TTC549 (cell line): ENCODE results near the gene DDR1.
"Not testable (repeated sequence)": the region's sequence is repeated elsewhere in the genome, so short reads cannot be mapped to it uniquely, and the experiment has no call there.

ENCODE experiments used
- FAIRE-seq: peaks from 2 replicates; lab custom pipeline; 2012; peaks lifted over from hg19 to GRCh38; lab: Jason Lieb, UNC

The DDR1 gene

DNA sequence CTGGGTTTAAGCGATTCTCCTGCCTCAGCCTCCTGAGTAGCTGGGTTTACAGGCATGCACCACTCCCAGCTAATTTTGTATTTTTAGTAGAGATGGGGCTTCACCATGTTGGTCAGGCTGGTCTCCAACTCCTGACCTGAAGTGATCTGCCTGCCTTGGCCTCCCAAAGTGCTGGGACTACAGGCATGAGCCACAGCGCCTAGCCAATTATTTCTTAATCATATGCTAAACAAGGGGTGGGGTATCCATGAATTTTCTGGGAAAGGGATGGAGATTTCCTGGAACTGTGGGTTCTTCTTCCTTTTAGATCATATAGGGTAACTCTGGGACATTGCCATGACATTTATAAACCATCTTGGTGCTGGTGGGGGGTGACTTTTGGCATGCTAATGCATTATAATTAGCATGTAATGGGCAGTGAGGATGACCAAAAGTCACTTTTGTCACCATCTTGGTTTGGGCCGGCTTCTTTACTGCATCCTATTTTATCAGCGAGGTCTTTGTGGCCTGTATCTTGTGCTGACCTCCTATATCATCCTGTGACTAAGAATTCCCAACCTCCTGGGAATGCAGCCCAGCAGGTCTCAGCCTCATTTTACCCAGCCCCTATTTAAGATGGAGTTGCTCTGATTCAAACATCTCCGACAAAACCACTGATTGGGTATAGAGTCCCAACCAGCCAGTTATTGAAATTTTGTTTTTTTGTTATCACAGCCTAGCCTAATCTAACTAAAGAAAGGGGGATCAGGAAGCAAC is 29.9 kb upstream of the DDR1 start:
- FAIRE-seq, result no peak

DNA sequence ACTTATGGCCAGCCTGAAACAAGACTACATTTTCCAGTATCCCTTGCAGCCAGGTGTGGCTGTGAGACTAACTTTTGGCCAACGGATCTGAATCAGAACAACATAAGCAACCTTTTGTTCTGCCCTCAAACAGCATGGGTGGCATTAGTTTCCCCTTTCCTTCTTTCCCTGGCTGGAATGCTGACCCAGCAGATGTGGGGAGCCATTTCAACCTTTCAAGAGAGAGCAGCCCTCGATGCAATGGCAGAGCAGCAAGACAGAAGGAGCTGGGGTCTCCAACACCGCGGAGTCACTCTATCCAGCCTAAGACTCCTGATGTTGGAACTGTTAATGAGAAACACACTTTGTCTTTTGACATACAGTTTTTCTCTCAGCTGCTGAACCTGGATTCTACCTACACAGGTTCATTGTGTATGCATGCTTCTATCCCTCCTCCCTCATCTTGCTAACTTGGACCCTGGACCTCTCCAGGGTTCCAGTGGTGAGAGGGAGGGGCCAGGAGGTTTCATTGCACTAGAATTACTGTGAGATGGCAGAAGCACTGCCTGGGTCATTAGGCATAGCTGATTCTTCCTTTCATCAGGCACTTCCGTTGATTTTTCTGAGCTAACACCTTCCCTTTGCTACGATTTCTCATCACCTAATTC is 28.8 kb upstream of the DDR1 start:
- FAIRE-seq, result no peak

DNA sequence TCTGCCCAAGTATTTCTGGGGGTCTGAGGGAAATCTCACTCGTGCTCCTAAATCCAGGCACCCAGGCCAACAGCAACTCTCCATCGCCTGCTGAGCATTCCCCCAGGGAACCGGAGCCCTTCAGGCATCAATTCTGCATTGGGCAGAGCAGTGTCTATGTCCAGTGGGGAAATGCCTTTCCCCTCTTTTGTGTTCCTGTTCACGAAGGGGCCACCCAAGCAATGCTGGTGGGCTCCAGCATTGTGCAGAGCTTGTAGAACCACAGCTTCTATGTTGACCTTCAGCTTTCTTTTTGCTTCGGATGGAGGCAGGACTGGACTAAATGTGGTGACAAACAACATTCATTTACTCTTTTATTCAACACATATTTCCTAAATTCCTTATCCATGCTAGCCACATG is 27.2 kb upstream of the DDR1 start:
- no peak for FAIRE-seq

DNA sequence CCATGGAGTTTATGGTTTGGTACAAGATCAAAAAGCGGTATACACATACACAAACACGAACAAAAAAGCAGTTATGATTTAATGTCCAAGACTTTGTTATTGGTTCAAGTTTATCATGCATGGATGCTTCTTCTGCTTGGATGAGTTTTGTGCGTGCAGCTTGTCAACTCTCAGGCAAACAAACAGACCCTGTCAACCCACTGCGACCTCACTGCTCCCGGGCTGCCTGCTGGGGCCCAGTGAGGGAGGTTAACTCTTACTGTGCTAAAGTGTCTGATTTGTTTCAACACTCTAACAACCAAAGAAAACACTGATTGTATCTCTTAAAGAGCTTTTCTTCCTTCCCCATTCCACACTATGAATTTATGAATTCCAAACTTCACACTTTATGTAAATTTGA is 26.8 kb upstream of the DDR1 start:
- FAIRE-seq, result no peak

DNA sequence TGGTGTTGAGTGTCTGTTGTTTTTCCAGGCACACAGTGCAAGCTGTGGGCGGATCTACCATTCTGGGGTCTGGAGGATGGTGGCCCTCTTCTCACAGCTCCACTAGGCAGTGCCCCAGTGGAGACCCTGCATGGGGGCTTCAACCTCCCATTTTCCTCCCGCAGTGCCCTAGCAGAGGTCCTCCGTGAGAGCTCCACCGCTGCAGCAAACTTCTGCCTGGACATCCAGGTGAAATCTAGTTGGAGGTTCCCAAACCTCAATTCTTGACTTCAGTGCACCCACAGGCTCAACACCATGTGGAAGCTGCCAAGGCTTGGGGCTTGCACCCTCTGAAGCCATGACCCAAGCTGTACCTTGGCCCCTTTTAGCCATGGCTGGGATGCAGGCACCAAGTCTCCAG is 24.6 kb upstream of the DDR1 start:
- FAIRE-seq, result not testable (repeated sequence)

DNA sequence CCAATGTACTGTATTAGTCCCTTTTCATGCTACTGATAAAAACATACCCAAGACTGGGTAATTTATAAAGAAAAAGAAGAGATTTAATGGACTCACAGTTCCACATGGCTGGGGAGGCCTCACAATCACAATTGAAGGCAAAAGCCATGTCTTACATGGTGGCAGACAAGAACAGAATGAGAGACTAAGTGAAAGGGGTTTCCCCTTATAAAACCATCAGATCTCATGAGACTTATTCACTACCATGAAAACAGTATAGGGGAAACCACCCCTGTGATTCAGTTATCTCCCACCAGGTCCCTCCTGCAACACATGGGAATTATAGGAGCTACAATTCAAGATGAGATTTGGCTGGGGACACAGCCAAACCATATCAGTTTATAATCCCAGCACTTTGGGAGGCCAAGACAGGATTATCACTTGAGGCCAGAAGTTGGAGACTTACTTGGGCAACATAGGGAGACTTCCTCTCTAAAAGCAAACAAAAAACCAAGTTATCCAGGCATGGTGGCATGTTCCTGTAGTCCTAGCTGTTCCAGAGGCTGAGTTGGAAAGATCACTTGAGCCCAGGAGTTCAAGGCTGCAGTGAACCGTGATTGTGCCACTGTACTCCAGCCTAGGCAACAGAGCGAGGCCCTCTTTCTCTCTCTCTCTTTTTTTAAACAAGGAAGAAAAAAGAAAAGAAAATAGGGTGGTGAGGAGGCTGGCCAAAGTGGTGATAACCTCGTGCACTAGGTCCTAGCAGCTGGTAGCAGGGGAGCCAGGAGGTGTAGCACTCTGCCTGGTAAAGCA is 22.9 kb upstream of the DDR1 start:
- no peak for FAIRE-seq

DNA sequence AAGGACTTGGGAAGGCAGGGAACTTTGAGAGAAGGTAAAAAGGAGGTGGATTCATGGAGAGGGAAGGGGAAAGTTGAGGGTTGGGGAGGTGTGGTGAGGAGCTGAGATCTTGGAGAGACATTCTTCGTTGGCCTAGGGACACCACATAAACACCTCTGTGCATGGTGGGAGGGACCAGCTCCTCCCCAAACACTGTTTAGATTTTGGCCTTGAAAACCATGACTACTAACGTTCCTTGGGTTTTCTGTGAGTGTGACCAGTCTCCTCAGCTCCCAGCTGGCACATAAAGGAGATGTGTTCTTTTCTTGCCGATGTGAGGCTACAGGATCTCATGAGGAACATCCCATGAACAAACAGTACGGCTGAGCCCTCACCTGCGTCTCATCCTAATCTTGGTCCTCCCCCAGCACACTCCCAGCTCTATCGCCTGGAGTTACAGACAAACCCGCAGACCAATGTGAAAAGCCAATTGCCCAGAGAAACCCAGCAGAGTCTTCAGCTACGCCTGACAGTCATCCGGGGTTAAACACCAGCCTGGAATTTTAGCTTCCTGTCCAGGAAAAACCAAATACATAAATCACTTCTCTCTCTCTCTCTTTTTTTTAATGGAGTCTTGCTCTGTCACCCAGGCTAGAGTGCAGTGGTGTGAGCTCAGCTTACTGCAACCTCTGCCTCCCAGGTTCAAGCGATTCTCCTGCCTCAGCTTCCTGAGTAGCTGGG is 22.0 kb upstream of the DDR1 start:
- no peak for FAIRE-seq

DNA sequence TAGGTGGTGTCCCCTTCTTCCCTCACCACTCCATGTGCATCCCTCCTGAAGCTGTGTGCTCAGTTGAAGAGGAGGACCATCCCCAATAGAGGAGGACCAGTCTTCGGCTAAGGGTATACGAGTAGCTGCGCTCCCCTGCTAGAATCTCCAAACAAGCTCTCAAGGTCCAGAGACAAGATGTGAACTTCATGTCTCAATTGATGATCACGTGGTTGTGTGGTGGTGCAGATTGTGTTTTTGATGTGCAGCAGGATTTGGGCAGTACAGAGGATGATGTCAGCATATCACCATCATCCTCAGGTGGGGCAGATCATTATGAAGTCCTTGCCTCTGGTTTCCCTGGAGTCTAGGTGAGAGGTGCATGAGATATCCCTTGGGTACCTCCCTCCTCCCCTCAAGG is 20.0 kb upstream of the DDR1 start:
- FAIRE-seq, result no peak

DNA sequence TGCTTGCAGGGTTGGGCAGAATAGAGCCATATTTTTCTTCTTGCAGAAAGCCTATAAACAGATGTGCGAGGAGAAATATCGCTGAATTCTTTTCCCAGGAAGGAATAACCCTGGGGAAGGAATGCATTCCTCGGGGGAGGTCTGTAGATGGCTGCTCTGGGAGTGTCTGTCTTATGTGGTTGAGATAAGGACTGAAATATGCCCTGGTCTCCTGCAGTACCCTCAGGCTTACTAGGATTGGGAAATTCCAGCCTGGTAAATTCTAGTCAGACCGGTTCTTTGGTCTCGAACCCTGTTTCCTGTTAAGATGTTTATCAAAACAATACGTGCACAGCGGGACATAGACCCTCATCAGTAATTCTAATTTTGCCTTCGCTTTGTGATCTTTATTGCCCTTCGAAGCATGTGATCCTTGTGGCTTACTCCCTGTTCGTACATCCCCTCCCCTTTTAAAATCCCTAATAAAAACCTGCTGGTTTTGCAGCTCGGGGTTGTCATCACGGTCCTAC is 15.0 kb upstream of the DDR1 start:
- not testable (repeated sequence) for FAIRE-seq

DNA sequence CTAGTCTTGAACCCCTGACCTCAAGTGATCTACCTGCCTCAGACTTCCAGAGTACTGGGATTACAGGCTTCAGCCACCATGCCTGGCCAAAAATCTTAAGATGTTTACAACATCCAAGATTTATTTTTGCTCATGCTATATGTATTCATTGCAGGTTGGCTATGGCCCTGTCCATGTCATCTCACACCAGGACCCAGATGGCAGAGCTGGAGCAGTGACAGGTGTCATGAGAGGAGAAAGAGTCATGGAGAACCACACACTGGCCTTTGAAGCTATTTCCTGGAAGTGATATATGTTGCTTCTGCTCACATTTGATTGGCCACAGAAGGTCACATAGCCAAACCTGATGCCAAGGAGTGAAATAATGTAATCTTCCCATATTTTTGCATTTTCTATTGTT is 13.8 kb upstream of the DDR1 start:
- no peak for FAIRE-seq

DNA sequence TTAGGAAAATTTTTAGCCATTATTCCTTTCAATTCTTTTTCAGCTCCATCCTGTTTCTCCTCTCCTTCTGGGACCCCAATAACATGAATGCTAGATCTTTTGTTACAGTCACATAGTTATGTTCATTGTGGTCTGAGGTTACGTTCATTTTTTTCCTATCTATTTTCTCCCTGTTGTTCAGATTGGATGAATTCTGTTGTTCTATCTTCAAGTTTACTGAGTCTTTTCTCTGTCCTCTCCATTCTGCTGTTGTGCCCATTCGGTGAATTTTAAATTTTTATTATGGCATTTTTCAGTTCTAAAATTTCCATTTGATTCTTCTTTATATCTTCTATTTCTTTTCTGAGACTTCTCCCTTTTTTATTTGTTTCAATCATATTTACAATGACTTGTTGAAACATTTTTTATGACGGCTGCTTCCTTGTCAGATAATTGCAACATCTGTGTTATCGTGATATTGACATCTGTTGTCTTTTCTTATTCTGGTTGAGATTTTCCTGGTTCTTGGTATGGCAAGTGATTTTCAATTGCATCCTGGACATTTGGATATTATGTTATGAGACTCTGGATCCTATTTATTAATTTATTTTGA is 12.6 kb upstream of the DDR1 start:
- FAIRE-seq, result no peak

DNA sequence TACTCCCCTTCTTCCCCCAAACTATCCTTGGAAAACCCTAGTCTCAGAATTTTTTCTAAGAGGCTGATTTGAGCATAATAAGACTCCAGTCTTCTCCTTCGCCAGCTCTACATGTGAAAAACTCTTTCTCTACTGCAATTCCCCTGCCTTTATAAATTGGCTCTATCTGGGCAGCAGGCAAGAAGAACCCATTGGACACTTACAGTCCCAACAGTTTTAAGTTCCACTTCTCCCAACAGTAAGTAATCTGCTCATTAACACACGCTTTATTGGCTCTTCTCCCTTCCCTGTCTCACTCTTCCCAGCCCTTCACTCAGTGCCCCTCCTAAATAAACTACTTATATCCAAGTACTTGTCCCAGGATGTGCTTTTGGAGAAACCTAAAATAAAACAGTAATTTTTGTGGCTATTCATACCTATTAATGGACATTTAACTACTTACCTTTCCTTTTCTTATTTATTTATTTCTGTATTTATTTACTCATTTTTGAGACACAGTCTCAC is 11.1 kb upstream of the DDR1 start:
- FAIRE-seq, result no peak

DNA sequence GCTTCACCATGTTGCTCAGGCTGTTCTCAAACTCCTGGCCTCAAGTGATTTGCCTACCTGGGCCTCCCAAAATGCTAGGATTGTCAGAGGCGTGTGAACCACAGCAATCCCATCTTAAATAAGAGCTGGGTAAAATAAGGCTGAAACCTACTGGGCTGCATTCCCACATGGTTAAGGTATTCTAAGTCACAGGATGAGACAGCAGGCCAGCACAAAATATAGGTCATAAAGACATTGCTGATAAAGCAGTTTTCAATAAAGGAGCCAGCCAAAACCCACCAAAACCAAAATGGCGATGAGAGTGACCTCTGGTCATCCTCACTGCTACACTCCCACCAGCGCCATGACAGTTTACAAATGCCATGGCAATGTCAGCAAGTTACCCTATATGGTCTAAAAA is 10.5 kb upstream of the DDR1 start:
- not testable (repeated sequence) for FAIRE-seq

DNA sequence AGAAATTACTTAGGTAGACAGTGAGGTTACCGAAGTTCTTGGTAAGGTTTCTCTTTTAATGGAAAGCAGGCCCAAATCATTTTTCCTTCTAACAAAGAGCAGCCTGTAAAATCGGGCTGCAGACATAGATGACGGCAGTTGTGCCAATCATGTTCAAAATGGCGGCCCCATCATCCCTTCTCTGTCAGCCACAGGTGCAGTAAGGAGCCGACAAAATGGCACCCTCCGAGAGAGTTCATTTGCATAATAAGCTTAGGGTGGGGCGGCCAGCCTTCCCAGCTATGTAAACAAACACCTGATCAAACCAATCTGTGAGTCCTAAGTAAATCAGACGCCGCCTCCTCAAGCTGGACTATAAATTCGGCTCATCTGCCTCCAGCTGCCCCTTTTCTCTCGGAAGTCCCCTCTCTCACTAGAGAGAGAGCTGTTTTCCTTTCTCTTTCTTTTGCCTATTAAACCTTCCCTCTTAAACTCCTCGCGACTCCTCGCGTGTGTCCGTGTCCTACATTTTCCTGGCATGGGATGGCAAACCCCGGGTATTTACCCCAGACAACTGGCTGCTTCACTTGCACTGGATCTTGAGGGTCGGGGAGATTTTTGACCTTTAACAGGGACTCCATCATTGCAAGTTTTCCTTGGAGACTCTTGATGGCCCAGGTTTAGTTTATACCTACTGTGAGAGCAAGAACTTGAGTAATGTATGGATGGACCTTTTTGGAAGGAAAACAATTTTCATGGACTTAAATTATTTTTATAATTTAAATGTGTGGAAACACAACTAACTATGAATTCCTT is 8.9 kb upstream of the DDR1 start:
- FAIRE-seq, result no peak

DNA sequence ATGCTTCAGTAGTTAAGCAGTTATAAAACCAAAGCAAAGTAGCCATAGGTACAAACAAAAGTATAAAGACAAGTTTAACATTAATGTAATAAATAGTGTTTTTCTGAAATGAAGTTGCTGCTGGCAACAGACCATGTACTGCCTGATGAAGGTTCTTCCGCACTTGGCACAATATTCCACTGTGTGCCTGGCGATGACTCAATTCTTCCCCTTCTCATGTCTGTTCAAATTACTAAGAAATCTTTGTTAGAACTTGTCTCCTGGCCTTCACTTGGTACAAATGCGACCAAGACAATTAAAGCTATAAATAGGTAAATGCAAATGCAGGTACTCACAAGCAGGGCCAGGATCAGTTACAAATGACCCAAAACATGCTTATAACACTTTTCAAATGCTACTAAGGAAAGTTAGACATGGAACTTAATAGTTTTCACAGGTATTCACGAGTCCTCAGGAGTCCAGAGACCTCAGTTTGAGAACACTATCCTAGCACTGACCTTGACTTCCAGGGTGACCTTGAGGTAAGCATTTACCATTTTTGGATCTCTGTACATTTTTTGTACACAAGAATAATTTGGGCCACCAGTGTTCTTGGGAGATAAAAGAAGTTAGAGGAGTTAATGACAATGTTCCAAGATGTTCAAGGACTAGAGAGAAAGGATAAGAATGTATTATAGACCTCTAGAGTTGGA is 8.1 kb upstream of the DDR1 start:
- FAIRE-seq, result no peak

DNA sequence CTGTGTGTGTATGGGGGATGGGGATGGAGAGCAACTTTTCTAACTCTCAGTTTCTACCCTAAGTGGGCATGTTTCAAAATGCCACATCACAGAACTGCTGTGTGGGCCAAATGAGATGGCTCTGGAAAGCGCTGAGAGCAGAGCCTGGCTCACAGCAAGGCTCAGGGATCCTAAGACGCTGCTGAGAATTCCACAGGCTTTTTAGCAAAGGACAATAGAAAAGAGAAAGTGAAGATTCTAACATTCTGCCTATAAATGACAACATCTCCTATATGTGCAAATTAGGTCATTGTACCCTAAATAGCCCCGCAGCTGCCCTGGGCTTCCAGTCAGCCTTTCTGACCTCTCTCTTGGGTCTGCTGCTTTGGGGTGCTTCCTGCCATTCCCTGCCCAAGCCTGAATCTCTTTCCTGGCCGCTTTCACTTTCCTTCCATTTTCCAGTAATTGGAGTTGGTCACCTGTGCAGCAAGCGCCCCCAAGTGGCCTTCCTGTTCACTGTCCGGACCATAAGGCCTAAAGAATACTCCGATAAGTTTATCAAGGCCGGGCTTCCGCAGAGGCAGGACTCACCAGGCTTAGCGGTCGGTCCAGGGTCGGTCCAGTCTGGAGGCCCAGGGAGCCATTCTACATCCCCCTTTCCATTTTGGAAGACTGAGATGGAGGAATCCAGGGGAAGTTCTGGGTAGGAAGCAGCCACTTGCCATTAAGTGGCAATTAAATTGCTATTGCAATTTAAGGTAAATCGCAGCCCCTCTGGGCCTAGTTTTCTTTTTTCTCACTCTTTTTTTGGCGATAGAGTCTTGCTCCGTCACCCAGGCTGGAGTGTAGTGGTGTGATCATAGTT is 6.7 kb upstream of the DDR1 start:
- no peak for FAIRE-seq

DNA sequence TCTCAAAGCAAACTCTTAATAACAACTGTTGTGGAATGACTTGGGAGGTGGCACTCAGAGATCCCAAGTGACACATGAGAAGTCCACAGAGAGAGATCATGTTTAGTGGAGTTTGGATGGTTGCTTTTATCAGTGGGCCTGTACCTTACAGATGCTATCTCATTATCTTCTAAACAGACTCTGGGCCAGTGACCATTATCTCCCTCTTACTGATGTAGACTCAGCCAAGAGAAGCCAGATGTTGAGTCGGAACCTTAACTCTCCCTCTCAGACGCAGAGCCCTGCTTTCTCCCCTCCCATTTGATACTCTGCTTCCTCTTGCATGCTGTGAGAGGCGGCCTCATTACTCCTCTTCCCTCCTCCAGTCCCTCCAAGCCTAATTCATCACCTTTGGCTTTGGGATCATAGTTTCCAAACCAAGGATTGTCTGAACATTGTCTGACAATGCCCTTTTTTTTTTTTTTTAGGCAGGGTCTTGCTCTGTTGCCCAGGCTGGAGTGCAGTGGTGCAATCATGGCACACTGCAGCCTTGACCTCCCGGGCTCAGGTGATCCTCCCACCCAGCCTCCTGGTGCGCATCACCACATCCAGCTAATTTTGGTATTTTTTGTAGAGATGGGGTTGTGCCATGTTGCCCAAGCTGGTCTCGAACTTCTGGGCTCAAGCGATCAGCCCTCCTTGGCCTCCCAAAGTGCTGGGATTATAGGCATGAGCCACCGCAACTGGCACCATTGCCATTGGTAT is 4.5 kb upstream of the DDR1 start:
- no peak for FAIRE-seq

DNA sequence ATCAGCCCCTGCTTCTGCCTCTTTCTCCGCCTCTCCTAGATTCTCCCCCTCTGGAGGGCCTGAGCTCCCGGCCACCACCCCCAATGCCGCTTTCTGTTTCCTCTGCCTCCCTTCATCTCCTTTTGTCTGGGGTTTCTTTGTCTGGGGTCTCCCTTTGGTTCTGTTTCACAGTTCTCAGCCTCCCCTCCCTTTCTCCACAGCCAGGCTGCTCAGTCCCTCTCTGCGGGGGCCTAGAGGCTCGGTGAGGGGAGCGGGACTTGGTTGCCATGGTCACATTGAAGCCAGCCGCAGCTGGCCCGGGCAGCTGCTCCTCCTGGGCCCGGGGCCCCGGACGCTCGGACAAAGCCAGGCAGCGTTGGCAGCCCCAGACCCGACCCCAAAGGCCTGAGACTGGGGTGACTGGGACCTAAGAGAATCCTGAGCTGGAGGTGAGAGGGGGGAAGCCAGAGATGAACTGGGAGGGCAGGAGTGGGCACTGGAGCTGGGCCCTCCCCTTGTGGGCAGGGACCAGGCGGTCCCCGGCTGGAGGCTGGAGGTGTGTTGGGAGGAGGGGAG is 3.5 kb upstream of the DDR1 start:
- FAIRE-seq, result no peak
